OCI-LY3 (cell line): ENCODE measurements around the gene COL4A2.

Experiments
- H2AFZ ChIP-seq: fragments of 200-600, 300-600 bp; shearing (Covaris generic); 2 replicates; pipeline ENCODE4 v1.6.0; 2014; ENCODE audit warnings: antibody characterized with exemption, low read depth, low read length
- H3K27ac ChIP-seq: fragments of 200-600, 300-600 bp; sonication (generic); 2 replicates; pipeline ENCODE4 v1.5.1; 2014; ENCODE audit warnings: mild to moderate bottlenecking, low read length, moderate library complexity, mixed read lengths
- H3K27me3 ChIP-seq: fragments of 200-600, 300-600 bp; sonication (generic); 2 replicates; pipeline ENCODE4 v1.6.1; 2014; ENCODE audit warnings: low read depth, low read length, mixed read lengths
- H3K36me3 ChIP-seq: fragments of 200-600, 300-600 bp; sonication (generic); replicated peaks from 2 replicates; pipeline ENCODE3; 2014; ENCODE audit warnings: low read depth, low read length, mixed read lengths
- H3K4me1 ChIP-seq: fragments of 300-600, 200-600 bp; sonication (generic); 2 replicates; pipeline ENCODE4 v1.6.1; 2014; ENCODE audit warnings: low read length, mixed read lengths
- H3K4me2 ChIP-seq: fragments of 200-600, 300-600 bp; sonication (generic); 2 replicates; pipeline ENCODE4 v1.6.1; 2014; ENCODE audit warnings: low read length, mixed read lengths
- H3K4me3 ChIP-seq: fragments of 300-600, 200-600 bp; sonication (generic); 2 replicates; pipeline ENCODE4 v1.5.1; 2014; ENCODE audit warnings: antibody characterized with exemption, mild to moderate bottlenecking, low read length, moderate library complexity
- H3K79me2 ChIP-seq: fragments of 300-600, 200-600 bp; shearing (Covaris generic); 2 replicates; pipeline ENCODE4 v1.6.1; 2014; ENCODE audit warnings: mild to moderate bottlenecking, low read length, mixed read lengths
- H3K9ac ChIP-seq: fragments of 300-600, 200-600 bp; shearing (Covaris generic); 2 replicates; pipeline ENCODE4 v1.6.0; 2014; ENCODE audit warnings: mild to moderate bottlenecking, low read length, moderate library complexity
- H3K9me3 ChIP-seq: fragments of 200-600, 300-600 bp; shearing (Covaris generic); 2 replicates; pipeline ENCODE4 v1.6.1; 2014; ENCODE audit warnings: low read length, mixed read lengths; ENCODE audit not compliant: insufficient read depth
- H4K20me1 ChIP-seq: fragments of 200-600, 300-600 bp; sonication (generic); 2 replicates; pipeline ENCODE4 v1.6.1; 2016; ENCODE audit warnings: low read length, mixed read lengths; ENCODE audit not compliant: insufficient read depth
- EZH2phosphoT487 ChIP-seq: fragments of 200-600 bp; shearing (Covaris generic); IDR thresholded peaks from 2 replicates; pipeline ENCODE4 v1.6.1; 2018; ENCODE audit warnings: antibody characterized with exemption, mixed run types, low read depth
- TF ChIP-seq, protein P1 (sequence below): fragments of 200-600, 300-600 bp; sonication (generic); IDR thresholded peaks from 2 replicates; pipeline ENCODE4 v1.5.1; 2014; ENCODE audit warnings: antibody characterized with exemption, low read length, low read depth

COL4A2 gene

DNA sequence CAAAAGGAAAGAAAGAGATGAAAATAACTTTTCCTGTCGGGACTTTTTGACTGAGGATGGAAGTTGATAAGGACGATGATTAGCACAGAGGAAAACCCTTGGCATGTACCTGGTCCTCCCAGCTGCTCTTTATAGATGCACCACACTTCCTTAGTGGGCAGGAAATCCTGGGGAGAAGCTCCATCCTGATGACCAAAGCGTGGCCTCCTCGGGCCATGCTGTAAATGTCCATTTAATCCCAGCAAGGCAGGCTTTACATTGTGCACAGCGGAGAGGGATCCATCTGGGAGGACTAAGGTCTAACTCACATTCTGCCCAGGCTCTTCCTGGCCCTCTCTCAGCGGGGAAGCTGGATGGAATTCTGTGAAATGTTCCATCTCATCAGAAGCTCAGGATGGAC lies 113.5 kb downstream of the COL4A2 start:
- Histone ChIP-seq H3K27me3 (peaks cover 49% of the 10 kb centered on the region), H2AFZ (no peak overlapping the region), H3K4me1 (no peaks in the 10 kb centered on the region), H4K20me1 (no peaks in the 10 kb centered on the region), H3K4me2 (no peak overlapping the region), H3K79me2 (no peaks in the 10 kb centered on the region), H3K36me3 (no peaks in the 10 kb centered on the region), H3K9me3 (no peaks in the 10 kb centered on the region), H3K9ac (no peak overlapping the region), H3K4me3 (no peak overlapping the region), H3K27ac (no peak overlapping the region)
- TF ChIP-seq, protein P1, sequence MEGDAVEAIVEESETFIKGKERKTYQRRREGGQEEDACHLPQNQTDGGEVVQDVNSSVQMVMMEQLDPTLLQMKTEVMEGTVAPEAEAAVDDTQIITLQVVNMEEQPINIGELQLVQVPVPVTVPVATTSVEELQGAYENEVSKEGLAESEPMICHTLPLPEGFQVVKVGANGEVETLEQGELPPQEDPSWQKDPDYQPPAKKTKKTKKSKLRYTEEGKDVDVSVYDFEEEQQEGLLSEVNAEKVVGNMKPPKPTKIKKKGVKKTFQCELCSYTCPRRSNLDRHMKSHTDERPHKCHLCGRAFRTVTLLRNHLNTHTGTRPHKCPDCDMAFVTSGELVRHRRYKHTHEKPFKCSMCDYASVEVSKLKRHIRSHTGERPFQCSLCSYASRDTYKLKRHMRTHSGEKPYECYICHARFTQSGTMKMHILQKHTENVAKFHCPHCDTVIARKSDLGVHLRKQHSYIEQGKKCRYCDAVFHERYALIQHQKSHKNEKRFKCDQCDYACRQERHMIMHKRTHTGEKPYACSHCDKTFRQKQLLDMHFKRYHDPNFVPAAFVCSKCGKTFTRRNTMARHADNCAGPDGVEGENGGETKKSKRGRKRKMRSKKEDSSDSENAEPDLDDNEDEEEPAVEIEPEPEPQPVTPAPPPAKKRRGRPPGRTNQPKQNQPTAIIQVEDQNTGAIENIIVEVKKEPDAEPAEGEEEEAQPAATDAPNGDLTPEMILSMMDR = no peak
- no peak for TF ChIP-seq EZH2phosphoT487

DNA sequence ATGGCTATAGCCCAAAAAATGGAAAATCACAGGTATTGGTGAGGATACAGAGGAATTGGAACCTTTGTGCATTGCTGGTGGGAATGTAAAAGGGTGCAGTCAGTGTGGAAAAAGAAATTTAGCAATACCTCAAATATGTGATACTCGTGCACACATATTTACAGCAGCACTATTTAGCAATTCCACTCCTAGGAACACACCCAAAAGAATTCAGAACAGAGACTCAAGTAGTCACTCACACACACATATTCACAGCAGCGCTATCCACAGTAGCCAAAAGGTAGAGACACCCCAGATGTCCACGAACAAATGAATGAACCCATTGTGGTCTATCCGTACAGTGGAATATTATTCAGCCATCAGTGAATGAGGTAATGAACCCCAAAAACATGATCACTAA lies 114.0 kb downstream of the COL4A2 start:
- Histone ChIP-seq H3K4me1 (no peaks in the 10 kb centered on the region), H3K27me3 (peaks cover 48% of the 10 kb centered on the region), H3K4me2 (no peak overlapping the region), H3K27ac (no peak overlapping the region), H3K4me3 (no peak overlapping the region), H4K20me1 (no peaks in the 10 kb centered on the region), H3K9ac (no peak overlapping the region), H3K36me3 (no peaks in the 10 kb centered on the region), H3K9me3 (no peaks in the 10 kb centered on the region), H2AFZ (no peak overlapping the region), H3K79me2 (no peaks in the 10 kb centered on the region)
- TF ChIP-seq, protein P1 = no peak
- no peak for TF ChIP-seq EZH2phosphoT487

DNA sequence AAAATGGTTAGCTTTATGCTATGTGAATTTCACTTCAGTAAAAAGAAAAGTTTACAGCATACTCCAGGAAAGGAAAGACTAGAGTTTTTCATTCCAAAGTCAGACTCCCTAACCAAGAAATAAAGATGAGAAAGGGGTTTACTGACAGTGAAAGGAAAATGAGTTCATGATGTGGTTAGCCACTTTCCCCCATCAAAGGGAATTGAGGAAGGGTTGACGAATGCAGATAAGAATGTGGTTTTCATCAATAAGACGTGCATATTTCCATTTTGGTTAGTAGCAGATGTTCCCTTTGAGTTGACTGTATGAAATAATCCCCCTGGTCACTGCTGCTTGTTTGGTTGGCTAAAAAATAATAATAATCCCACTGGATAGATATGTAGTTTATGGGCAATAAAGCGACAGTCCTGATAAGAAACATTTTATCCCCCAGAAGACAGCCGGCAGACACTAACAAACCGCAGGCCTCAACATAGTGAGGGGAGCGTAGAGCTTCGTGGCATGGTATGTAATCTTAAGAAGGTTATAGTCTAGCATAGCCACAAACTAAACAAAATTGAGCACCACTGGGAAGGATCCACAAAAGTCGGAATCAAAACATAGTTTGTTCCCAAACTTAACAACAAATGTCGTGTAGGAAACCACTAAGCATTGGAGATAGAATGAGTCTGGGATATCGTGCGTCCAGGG lies 114.8 kb downstream of the COL4A2 start:
- no peak overlapping the region for H3K27ac ChIP-seq
- H3K4me2 ChIP-seq = no peak overlapping the region
- no peak overlapping the region for H2AFZ ChIP-seq
- no peaks in the 10 kb centered on the region for H3K4me1 ChIP-seq
- no peaks in the 10 kb centered on the region for H3K9me3 ChIP-seq
- no peak overlapping the region for H3K4me3 ChIP-seq
- H4K20me1 ChIP-seq = no peaks in the 10 kb centered on the region
- TF ChIP-seq, protein P1 = no peak
- TF ChIP-seq EZH2phosphoT487 = no peak
- H3K36me3 ChIP-seq = no peaks in the 10 kb centered on the region
- peaks cover 54% of the 10 kb centered on the region for H3K27me3 ChIP-seq
- no peak overlapping the region for H3K9ac ChIP-seq
- no peaks in the 10 kb centered on the region for H3K79me2 ChIP-seq

DNA sequence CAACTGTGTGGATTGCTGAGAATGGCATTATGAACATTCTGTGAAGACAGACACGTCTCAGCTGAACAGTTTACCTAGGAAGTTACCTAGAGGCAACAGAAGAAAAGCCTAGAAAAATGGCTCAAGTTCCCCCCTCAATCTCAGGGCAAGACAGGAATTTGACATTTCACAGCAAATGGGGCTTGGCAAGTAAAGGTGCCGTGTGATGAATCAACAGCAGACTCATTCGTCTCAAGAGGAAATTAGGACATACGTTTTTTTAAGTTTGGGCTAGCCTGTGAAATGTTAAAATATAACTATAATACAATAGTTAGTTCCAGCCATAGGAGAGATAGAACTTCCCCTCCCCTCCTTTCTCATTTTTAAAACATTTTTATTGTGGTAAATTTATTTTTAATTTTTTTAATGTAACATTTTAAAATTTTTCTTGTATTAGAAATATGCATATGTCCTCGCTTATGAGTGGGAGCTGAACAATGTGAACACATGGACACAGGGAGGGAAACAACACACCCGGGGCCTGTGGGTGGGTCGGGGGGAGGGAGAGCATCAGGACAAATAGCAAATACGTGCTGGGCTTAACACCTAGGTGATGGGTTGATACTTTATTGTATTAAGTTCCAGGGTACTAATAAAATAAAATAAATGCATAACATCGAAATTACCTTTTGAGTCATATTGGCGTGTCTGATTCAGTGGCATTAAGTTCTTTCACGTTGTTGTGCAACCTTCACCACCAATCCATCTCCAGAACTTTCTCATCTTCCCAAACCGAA lies 116.0 kb downstream of the COL4A2 start:
- Histone ChIP-seq H4K20me1 (no peaks in the 10 kb centered on the region), H3K4me2 (no peak overlapping the region), H3K4me3 (no peak overlapping the region), H3K9ac (no peak overlapping the region), H2AFZ (no peak overlapping the region), H3K4me1 (no peaks in the 10 kb centered on the region), H3K9me3 (no peaks in the 10 kb centered on the region), H3K27ac (no peak overlapping the region), H3K36me3 (no peaks in the 10 kb centered on the region), H3K79me2 (no peaks in the 10 kb centered on the region), H3K27me3 (peaks cover 58% of the 10 kb centered on the region)
- TF ChIP-seq, protein P1 = no peak
- no peak for TF ChIP-seq EZH2phosphoT487
